ENCODE results near the gene LCMT2.
A peak's percentile ranks its signal among the peaks of the same experiment; 100 is the strongest.

Gene LCMT2

GRCh38 chr15:43329960-43330779, at the start of gene LCMT2:
Gene LCMT2 (minus strand): TSS chr15:43330573. CDS start chr15:43330489, 84 bp downstream.
- DNase-seq: peak; percentile 95

GRCh38 chr15:43378601-43379000, 48.2 kb upstream of the LCMT2 start:
- no peak for DNase-seq

GRCh38 chr15:43376017-43376705, 45.8 kb upstream of the LCMT2 start:
- peak; percentile 26 for DNase-seq

GRCh38 chr15:43370975-43371974, 40.9 kb upstream of the LCMT2 start, which contains the start of the genes TUBGCP4 and ZSCAN29:
Gene TUBGCP4 (plus strand): TSS chr15:43371101. CDS start chr15:43371355, 254 bp downstream.
Gene ZSCAN29 (minus strand): TSS chr15:43371043. CDS start chr15:43369913, 1,130 bp downstream.
- peak; percentile 76 for DNase-seq

GRCh38 chr15:43370310-43370974, 40.1 kb upstream of the LCMT2 start:
- no peak for DNase-seq

GRCh38 chr15:43361313-43361903, 31.0 kb upstream of the LCMT2 start:
- peak; percentile 5 for DNase-seq

GRCh38 chr15:43360821-43361220, 30.4 kb upstream of the LCMT2 start:
- no peak for DNase-seq

GRCh38 chr15:43352693-43353382, 22.5 kb upstream of the LCMT2 start:
- no peak for DNase-seq

GRCh38 chr15:43347114-43347513, 16.7 kb upstream of the LCMT2 start:
- no peak for DNase-seq

- DNase-seq: no peak
Observed at GRCh38 chr15:43346305-43346704, 15.9 kb upstream of the LCMT2 start.

- DNase-seq: no peak
Observed at GRCh38 chr15:43330780-43331087, 361 bp upstream of the LCMT2 start.

- DNase-seq: peak; percentile 27
Observed at GRCh38 chr15:43329217-43329959, 985 bp downstream of the LCMT2 start.

GRCh38 chr15:43325039-43325684, 5.2 kb downstream of the LCMT2 start:
- no peak for DNase-seq

- no peak for DNase-seq
Observed at GRCh38 chr15:43318990-43319771, 11.2 kb downstream of the LCMT2 start.

- no peak for DNase-seq
Observed at GRCh38 chr15:43317566-43318184, 12.7 kb downstream of the LCMT2 start.

- DNase-seq: no peak
Observed at GRCh38 chr15:43316971-43317346, 13.4 kb downstream of the LCMT2 start.

GRCh38 chr15:43316016-43316970, 14.1 kb downstream of the LCMT2 start:
- no peak for DNase-seq
